Endothelial cell of umbilical vein (primary cell): Measurements from ENCODE around the gene ASB11. TPM values are rescaled to one million over a fixed set of nuclear protein-coding genes. Genes with fewer than 3 reads are reported as not detected.

Experiments used
- BruUV-seq: library from RNA; stranded (reverse); fragments of 400-500 nt; replicated peaks from 2 replicates; lab custom pipeline; 2021; lab: Mats Ljungman, UMichigan
- CTCF ChIA-PET: fragments of 300-600, 350-600 bp; sonication (Branson Sonifier 250); formaldehyde crosslinking; loops from one replicate; lab custom pipeline; 2021; ENCODE audit warnings: antibody characterized with exemption, inconsistent platforms; lab: Charles Lee
- POLR2A ChIA-PET: fragments of 300-600, 350-600 bp; sonication (Branson Sonifier 250); formaldehyde crosslinking; loops from one replicate; lab custom pipeline; 2021; ENCODE audit warnings: antibody characterized with exemption, inconsistent platforms; lab: Charles Lee
- DNase-seq: peaks from one replicate; pipeline ENCODE4 v3.0.0-alpha.2; 2011; ENCODE audit warnings: low read depth, low spot score
- FAIRE-seq: peaks from 2 replicates; lab custom pipeline; 2011; peaks lifted over from hg19 to GRCh38; lab: Jason Lieb, UNC
- H2AFZ ChIP-seq: 2 replicates; pipeline ENCODE4 v1.6.0; 2012; ENCODE audit warnings: low read depth, low read length, control low read depth, inconsistent platforms
- H3K27ac ChIP-seq: 2 replicates; pipeline ENCODE4 v1.5.1; 2011; ENCODE audit warnings: low read depth, mild to moderate bottlenecking, control low read depth, low read length, moderate library complexity; ENCODE audit not compliant: insufficient read depth
- H3K27me3 ChIP-seq, 2 experiments: 2 replicates each; pipeline versions ENCODE4 v1.6.0 to v1.6.1; 2011; ENCODE audit warnings: low read length in 2 of 2, mixed read lengths in 1 of 2; ENCODE audit not compliant: control insufficient read depth in 2 of 2, insufficient read depth in 2 of 2
- H3K36me3 ChIP-seq, 2 experiments: 2 replicates in 1 of 2; 3 replicates in 1 of 2; pipeline ENCODE4 v1.5.1; 2011; ENCODE audit warnings: low read length in 2 of 2, mild to moderate bottlenecking in 1 of 2, moderate library complexity in 1 of 2; ENCODE audit not compliant: control insufficient read depth in 2 of 2, insufficient read depth in 2 of 2; ENCODE audit errors: extremely low read depth in 1 of 2
- H3K4me1 ChIP-seq: 3 replicates; pipeline ENCODE4 v1.5.1; 2011; ENCODE audit warnings: mild to moderate bottlenecking, low read length; ENCODE audit not compliant: control insufficient read depth, insufficient read depth; ENCODE audit errors: extremely low read depth
- H3K4me2 ChIP-seq: 2 replicates; pipeline ENCODE4 v1.6.1; 2011; ENCODE audit warnings: low read length, control low read depth, mixed read lengths; ENCODE audit not compliant: insufficient read depth
- H3K4me3 ChIP-seq, 3 experiments: fragments of 200-600 bp in 1 of 3; sonication (generic), shearing (Covaris generic) in 1 of 3; replicated peaks in 1 of 3; 2 replicates each; pipeline ENCODE4 v1.5.1; 2011 to 2016; ENCODE audit warnings: control low read depth in 3 of 3, low read length in 3 of 3, mild to moderate bottlenecking in 2 of 3, inconsistent platforms in 1 of 3, low read depth in 1 of 3, moderate library complexity in 1 of 3; ENCODE audit not compliant: insufficient read depth in 1 of 3
- H3K79me2 ChIP-seq: 2 replicates; pipeline ENCODE4 v1.6.0; 2012; ENCODE audit warnings: low read length, inconsistent platforms; ENCODE audit not compliant: control insufficient read depth, insufficient read depth
- H3K9ac ChIP-seq: replicated peaks from 2 replicates; pipeline ENCODE3; 2011; ENCODE audit warnings: low read length, control low read depth; ENCODE audit not compliant: insufficient read depth; ENCODE audit errors: extremely low read depth
- H3K9me1 ChIP-seq: replicated peaks from 3 replicates; pipeline ENCODE4 v1.6.0; 2011; ENCODE audit warnings: mild to moderate bottlenecking, low read length; ENCODE audit not compliant: control insufficient read depth, insufficient read depth; ENCODE audit errors: extremely low read depth
- H3K9me3 ChIP-seq: replicated peaks from 2 replicates; pipeline ENCODE4 v1.5.1; 2012; ENCODE audit warnings: low read length, inconsistent platforms; ENCODE audit not compliant: control insufficient read depth, insufficient read depth
- H4K20me1 ChIP-seq: replicated peaks from 2 replicates; pipeline ENCODE3; 2011; ENCODE audit warnings: mild to moderate bottlenecking, low read length; ENCODE audit not compliant: control insufficient read depth, insufficient read depth; ENCODE audit errors: extremely low read depth
- CTCF ChIP-seq, 2 donors: IDR thresholded peaks; 1 replicate in 1 of 2; 2 replicates in 1 of 2; pipeline ENCODE4 v1.5.1; 2011; ENCODE audit warnings: low read length in 2 of 2, mild to moderate bottlenecking in 2 of 2, moderate library complexity in 2 of 2, control low read depth in 1 of 2, inconsistent platforms in 1 of 2, low read depth in 1 of 2; ENCODE audit not compliant: insufficient read depth in 1 of 2; ENCODE audit errors: extremely low read depth in 1 of 2
- EZH2 ChIP-seq: IDR thresholded peaks from 2 replicates; pipeline ENCODE4 v1.6.1; 2012; ENCODE audit warnings: borderline replicate concordance, low read depth, mild to moderate bottlenecking, moderate library complexity, low read length, inconsistent platforms; ENCODE audit not compliant: severe bottlenecking
- FOS ChIP-seq: IDR thresholded peaks from 2 replicates; pipeline ENCODE4 v1.6.1; 2011; ENCODE audit warnings: mild to moderate bottlenecking, low read length, moderate library complexity, borderline replicate concordance; ENCODE audit not compliant: insufficient read depth
- GATA2 ChIP-seq: IDR thresholded peaks from 2 replicates; pipeline ENCODE4 v1.7.0; 2011; ENCODE audit warnings: low read depth, mild to moderate bottlenecking, moderate library complexity, mixed read lengths, low read length; ENCODE audit not compliant: insufficient read length, insufficient read depth
- JUN ChIP-seq: IDR thresholded peaks from 2 replicates; pipeline ENCODE4 v1.6.1; 2011; ENCODE audit warnings: borderline replicate concordance, low read depth; ENCODE audit not compliant: insufficient read length, insufficient read depth
- MAX ChIP-seq: IDR thresholded peaks from 2 replicates; pipeline ENCODE4 v1.6.1; 2011; ENCODE audit not compliant: insufficient read depth, insufficient read length
- MYC ChIP-seq: IDR thresholded peaks from one replicate; pipeline ENCODE4 v1.6.1; 2011; ENCODE audit warnings: mild to moderate bottlenecking, low read depth, low read length
- POLR2A ChIP-seq: IDR thresholded peaks from 2 replicates; pipeline ENCODE4 v1.6.1; 2012; ENCODE audit warnings: low read depth, mild to moderate bottlenecking, control low read depth, low read length
- POLR2AphosphoS5 ChIP-seq: IDR thresholded peaks from 2 replicates; pipeline ENCODE4 v1.6.1; 2012; ENCODE audit warnings: low read depth, mild to moderate bottlenecking, control low read depth, low read length, moderate library complexity; ENCODE audit not compliant: insufficient read depth
- dilution Hi-C: fragments of 300-500 bp; cut with MboI; formaldehyde crosslinking; loops from one replicate; pipeline ENCODE4 v1.15.0; 2019; ENCODE audit warnings: low sequenced_read_pairs; ENCODE audit not compliant: extremely low pct_ligation_motif_present
- intact Hi-C: fragments of 100-400 bp; cut with micrococcal nuclease; formaldehyde crosslinking; loops from one replicate; pipeline ENCODE4 v1.10.0; 2022
- polyA plus RNA-seq, 4 experiments: library from polyadenylated mRNA; depleted of rRNA in 3 of 4; stranded (reverse) in 3 of 4; unstranded in 1 of 4; fragments of >200 nt; gene quantifications; 2 replicates each; pipeline versions ENCODE4 v1.2.1 to v1.2.3, GENCODE V29; 2011 to 2012; ENCODE audit warnings: missing spikeins in 1 of 4
- total RNA-seq: library from RNA; stranded (reverse); gene quantifications from 2 replicates; pipeline ENCODE4 v1.2.3, GENCODE V29; 2021

ASB11 gene
- total and polyA plus RNA-seq, 2 donors (not counting 3 experiments of a cell fraction or from before 2014, with no cell fraction given): 0.06 to 0.15 TPM

GRCh38 chrX:15242899-15243555, 72.4 kb downstream of the ASB11 start:
- no peak overlapping the region for H3K9ac ChIP-seq
- BruUV-seq: no TSS peak
- POLR2A ChIA-PET: no interaction called here
- H3K9me3 ChIP-seq: no peaks in the 10 kb centered on the region
- DNase-seq: peak; percentile 55
- TF ChIP-seq MAX (no peak), EZH2 (no peak), FOS (no peak), JUN (no peak), POLR2A (no peak), GATA2 (no peak), POLR2AphosphoS5 (no peak), MYC (no peak), CTCF (IDR thresholded peaks at IDR 0.05; ENCODE audit: extremely low read depth in 1 of 2, insufficient read depth in 1 of 2, low read depth in 1 of 2, low read length in 2 of 2) (peak; percentile 9 to 23)
- H3K27me3 ChIP-seq: no peaks in the 10 kb centered on the region
- dilution Hi-C loops (no loop called here), intact Hi-C loops (loop anchor here (1.0 to 2.0 kb wide), 4 partner anchors 31 to 1204 kb away; no protein-coding TSS in a partner anchor)
- H2AFZ ChIP-seq: no peak overlapping the region
- no peak overlapping the region for H3K27ac ChIP-seq
- peak; percentile 50 for FAIRE-seq
- no peaks in the 10 kb centered on the region for H3K79me2 ChIP-seq
- no peaks in the 10 kb centered on the region for H3K36me3 ChIP-seq
- no peaks in the 10 kb centered on the region for H3K9me1 ChIP-seq
- H3K4me2 ChIP-seq: no peak overlapping the region
- CTCF ChIA-PET: interaction anchor here (0.7 to 1.5 kb wide), 18 partner anchors 9 to 1214 kb away, joined by 3 to 15 read pairs (median 4); partner anchors contain the start of gene GEMIN8
- no peaks in the 10 kb centered on the region for H4K20me1 ChIP-seq
- no peaks in the 10 kb centered on the region for H3K4me1 ChIP-seq
- no peak overlapping the region for H3K4me3 ChIP-seq
